ENCODE results near the gene STX16.

STX16 gene

GRCh38 chr20:58697201-58697866 is 46.3 kb downstream of the STX16 start:
- DNase-seq (ENCODE audit: low spot score), result no peak

- no peak for DNase-seq (ENCODE audit: low spot score)
These were observed 47.0 kb downstream of the STX16 start for GRCh38 chr20:58697867-58698703.

- no peak for DNase-seq (ENCODE audit: low spot score)
These were observed 47.9 kb downstream of the STX16 start for GRCh38 chr20:58698741-58699622.

GRCh38 chr20:58699623-58700107 is 48.6 kb downstream of the STX16 start:
- DNase-seq (ENCODE audit: low spot score), result no peak

- no peak for DNase-seq (ENCODE audit: low spot score)
These were observed 49.2 kb downstream of the STX16 start for GRCh38 chr20:58700121-58700821.

- DNase-seq (ENCODE audit: low spot score), result no peak
These were observed 49.7 kb downstream of the STX16 start for GRCh38 chr20:58700823-58701222.

- no peak for DNase-seq (ENCODE audit: low spot score)
These were observed 50.5 kb downstream of the STX16 start for GRCh38 chr20:58701431-58702160.

GRCh38 chr20:58702161-58702510 is 51.1 kb downstream of the STX16 start:
- no peak for DNase-seq (ENCODE audit: low spot score)

- no peak for DNase-seq (ENCODE audit: low spot score)
These were observed 52.0 kb downstream of the STX16 start for GRCh38 chr20:58702859-58703648.

GRCh38 chr20:58703765-58704371 is 52.8 kb downstream of the STX16 start:
- DNase-seq (ENCODE audit: low spot score), result no peak

GRCh38 chr20:58705208-58705926 is 54.3 kb downstream of the STX16 start:
- DNase-seq (ENCODE audit: low spot score), result no peak

GRCh38 chr20:58706150-58706892 is 55.2 kb downstream of the STX16 start:
- DNase-seq (ENCODE audit: low spot score), result no peak

GRCh38 chr20:58706975-58707681 is 56.0 kb downstream of the STX16 start:
- no peak for DNase-seq (ENCODE audit: low spot score)

- no peak for DNase-seq (ENCODE audit: low spot score)
These were observed 56.7 kb downstream of the STX16 start for GRCh38 chr20:58707770-58708169.

GRCh38 chr20:58708246-58708931 is 57.3 kb downstream of the STX16 start:
- DNase-seq (ENCODE audit: low spot score), result no peak

GRCh38 chr20:58709013-58709702 is 58.1 kb downstream of the STX16 start:
- DNase-seq (ENCODE audit: low spot score), result no peak

- DNase-seq (ENCODE audit: low spot score), result no peak
These were observed 58.6 kb downstream of the STX16 start for GRCh38 chr20:58709703-58710039.

Data from globus pallidus (tissue), 1 donor.